Subcutaneous abdominal adipose tissue (tissue), 5 donors: Measurements from ENCODE around the gene CSTPP1.

Source experiments
- H3K27ac ChIP-seq: one replicate; pipeline ENCODE4 v1.7.0; 2013; ENCODE audit warnings: low read depth, mild to moderate bottlenecking, inconsistent platforms, low read length, moderate library complexity
- H3K27me3 ChIP-seq, 5 donors: one replicate each; pipeline ENCODE4 v1.7.0; 2013; ENCODE audit warnings: low read length in 5 of 5, inconsistent platforms in 1 of 5; ENCODE audit not compliant: control insufficient read depth in 5 of 5, insufficient read depth in 4 of 5
- H3K36me3 ChIP-seq, 5 donors: one replicate each; pipeline ENCODE4 v1.7.0; 2013; ENCODE audit warnings: low read length in 5 of 5; ENCODE audit not compliant: control insufficient read depth in 5 of 5, insufficient read depth in 5 of 5
- H3K4me1 ChIP-seq, 5 donors: one replicate each; pipeline ENCODE4 v1.7.0; 2013; ENCODE audit warnings: low read length in 5 of 5, mild to moderate bottlenecking in 3 of 5, moderate library complexity in 1 of 5; ENCODE audit not compliant: control insufficient read depth in 5 of 5, insufficient read depth in 5 of 5
- H3K4me3 ChIP-seq, 5 donors: one replicate each; pipeline ENCODE4 v1.7.0; 2013; ENCODE audit warnings: low read length in 5 of 5, low read depth in 1 of 5
- H3K9ac ChIP-seq, 5 donors: one replicate each; pipeline ENCODE4 v1.7.0; 2013; ENCODE audit warnings: low read length in 5 of 5, mild to moderate bottlenecking in 4 of 5, moderate library complexity in 3 of 5
- H3K9me3 ChIP-seq, 5 donors: one replicate each; pipeline ENCODE4 v1.7.0; 2013; ENCODE audit warnings: low read length in 5 of 5; ENCODE audit not compliant: control insufficient read depth in 5 of 5
- donor health status: healthy.
- donor health status: healthy.
- donor health status: healthy.
- donor health status: healthy.
- donor health status: healthy.

The CSTPP1 gene

DNA sequence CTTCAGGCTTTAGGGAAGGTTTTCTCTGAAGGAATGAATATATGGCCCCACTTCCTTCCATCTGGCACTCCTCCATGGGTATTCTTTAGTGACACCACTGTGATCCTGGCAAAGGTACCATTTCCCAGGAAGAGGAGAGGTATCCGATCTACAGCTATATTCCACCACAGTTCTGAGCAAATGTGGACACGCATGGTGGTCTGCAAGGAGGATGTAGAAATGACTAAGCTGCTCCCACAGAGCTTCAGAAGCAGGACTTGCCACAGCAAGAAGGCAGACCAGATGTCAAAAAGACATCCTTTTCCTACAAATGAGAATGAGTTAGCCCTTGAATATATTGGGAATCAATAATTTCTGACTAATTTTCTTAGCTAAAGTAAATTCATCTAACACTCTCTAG lies 194.6 kb downstream of the CSTPP1 start:
- H3K27ac ChIP-seq: no peak overlapping the region
- no peaks in the 10 kb centered on the region for H3K9me3 ChIP-seq
- no peak overlapping the region for H3K9ac ChIP-seq
- H3K27me3 ChIP-seq: no peaks in the 10 kb centered on the region
- no peaks in the 10 kb centered on the region for H3K4me1 ChIP-seq
- no peaks in the 10 kb centered on the region for H3K36me3 ChIP-seq
- H3K4me3 ChIP-seq: no peak overlapping the region

DNA sequence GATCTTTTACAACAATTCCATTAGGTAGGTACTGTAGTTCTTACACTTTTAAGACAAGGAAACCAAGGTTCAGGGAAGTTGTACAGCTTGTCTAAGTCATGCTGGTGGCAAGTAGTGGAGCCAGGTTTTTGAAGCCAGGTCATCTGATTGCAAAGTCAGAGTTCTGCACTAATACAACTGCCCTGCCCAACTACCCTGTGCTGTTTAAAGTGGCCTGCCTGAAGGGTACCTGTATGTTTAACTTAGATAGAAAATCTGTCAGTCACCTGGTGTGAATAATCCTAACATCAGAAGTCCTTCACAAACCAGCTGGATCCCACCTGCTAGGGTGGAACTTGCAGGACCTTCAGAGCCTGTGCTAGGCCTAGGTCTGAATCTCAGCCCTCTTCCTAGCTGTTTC lies 195.9 kb downstream of the CSTPP1 start:
- Histone ChIP-seq H3K9ac (no peak overlapping the region), H3K9me3 (no peaks in the 10 kb centered on the region), H3K4me3 (no peak overlapping the region), H3K27ac (no peak overlapping the region), H3K27me3 (no peaks in the 10 kb centered on the region), H3K4me1 (no peaks in the 10 kb centered on the region), H3K36me3 (peaks cover 0 to 5% (median under 1%) of the 10 kb centered on the region in 5 donors)

DNA sequence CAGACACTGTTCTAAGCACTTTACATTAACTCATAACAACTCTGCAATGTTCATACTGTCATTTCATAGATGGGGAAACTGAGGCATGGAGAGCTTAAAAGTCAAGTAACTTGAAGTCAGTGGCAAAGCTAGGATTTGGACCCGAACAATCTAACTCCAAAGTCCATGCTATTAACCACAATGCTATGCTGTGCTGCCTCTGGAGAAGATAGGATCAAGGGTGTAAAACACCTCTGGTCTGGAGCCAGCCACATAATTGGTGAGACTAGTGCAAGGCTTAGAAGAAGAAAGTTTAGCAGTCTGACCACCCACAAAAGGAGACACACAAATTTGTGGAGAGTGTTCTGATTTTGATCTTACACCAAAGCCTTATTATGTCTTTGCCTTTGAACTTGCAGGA lies 196.4 kb downstream of the CSTPP1 start:
- Histone ChIP-seq H3K9ac (no peak overlapping the region), H3K9me3 (no peaks in the 10 kb centered on the region), H3K27me3 (no peaks in the 10 kb centered on the region), H3K27ac (no peak overlapping the region), H3K4me3 (no peak overlapping the region), H3K36me3 (peaks cover 0 to 10% (median 3%) of the 10 kb centered on the region in 5 donors), H3K4me1 (no peaks in the 10 kb centered on the region)

DNA sequence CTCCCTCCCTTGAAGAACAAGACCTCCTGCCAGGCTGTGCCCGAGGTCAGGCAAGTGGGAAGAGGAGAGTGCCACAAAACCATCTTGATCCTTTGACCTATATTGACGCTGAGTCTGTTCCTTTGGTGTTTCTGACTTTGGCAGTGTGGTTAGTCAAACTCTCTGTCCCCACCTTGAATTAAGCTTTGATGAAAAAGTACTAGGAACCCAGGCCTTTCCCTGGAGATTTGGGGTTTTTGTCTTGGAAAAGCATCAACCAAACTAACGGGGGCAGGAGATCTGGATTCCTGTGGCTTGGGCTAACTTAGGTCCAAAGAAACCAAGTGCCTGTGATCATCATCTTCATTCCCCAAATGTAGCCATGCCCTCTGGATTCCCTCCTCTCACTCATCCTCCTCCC lies 199.8 kb downstream of the CSTPP1 start:
- no peak overlapping the region for H3K9ac ChIP-seq
- H3K4me3 ChIP-seq: no peak overlapping the region

DNA sequence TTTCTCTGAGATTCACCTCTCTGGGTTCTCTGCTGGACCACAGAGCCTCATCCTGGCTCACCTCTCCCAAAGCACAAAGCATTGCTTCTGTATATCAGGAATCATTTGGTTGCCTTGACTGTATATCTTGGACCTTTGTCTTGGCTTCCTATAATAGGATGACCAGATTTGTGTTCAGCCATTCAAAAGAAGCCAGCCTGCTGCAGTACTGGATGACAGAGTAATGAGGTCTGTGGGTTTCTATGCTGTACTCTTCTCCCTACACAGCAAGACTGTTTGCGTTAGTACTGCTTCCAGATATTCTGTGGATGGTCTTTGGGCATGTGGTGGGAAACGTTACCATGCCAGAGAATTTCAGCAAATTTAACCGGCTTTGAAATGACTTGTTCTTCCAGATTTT lies 200.4 kb downstream of the CSTPP1 start:
- Histone ChIP-seq H3K27me3 (no peaks in the 10 kb centered on the region), H3K9ac (no peak overlapping the region), H3K4me1 (no peaks in the 10 kb centered on the region), H3K36me3 (peaks cover 0 to 14% (median 4%) of the 10 kb centered on the region in 5 donors), H3K9me3 (no peaks in the 10 kb centered on the region), H3K27ac (no peak overlapping the region), H3K4me3 (no peak overlapping the region)

More for the DNA sequence above, 199.8 kb downstream of the CSTPP1 start:
- no peaks in the 10 kb centered on the region for H3K27me3 ChIP-seq
- no peaks in the 10 kb centered on the region for H3K9me3 ChIP-seq
- H3K4me1 ChIP-seq: no peaks in the 10 kb centered on the region
- H3K36me3 ChIP-seq: peaks cover 0 to 14% (median 4%) of the 10 kb centered on the region in 5 donors
- no peak overlapping the region for H3K27ac ChIP-seq

DNA sequence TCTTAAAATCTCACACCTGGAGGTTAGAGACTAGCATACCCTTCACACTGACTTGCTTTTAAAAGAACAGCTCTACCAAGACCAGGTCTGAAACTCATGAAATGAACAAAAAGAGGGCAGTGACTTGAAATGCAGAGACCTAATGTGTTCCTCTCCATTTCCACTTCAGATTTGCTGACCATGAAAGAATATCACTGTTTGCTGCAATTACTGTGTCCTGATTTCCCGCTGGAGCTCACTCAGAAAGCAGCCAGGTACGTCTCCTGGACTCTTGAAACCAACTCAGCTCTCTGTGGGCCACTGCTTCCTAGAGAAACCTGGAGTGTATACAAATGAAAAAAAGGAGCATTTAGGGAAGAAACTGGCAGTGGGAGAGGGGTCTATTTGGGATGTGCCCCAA lies 200.9 kb downstream of the CSTPP1 start:
- Histone ChIP-seq H3K9ac (no peak overlapping the region), H3K4me1 (no peaks in the 10 kb centered on the region)

DNA sequence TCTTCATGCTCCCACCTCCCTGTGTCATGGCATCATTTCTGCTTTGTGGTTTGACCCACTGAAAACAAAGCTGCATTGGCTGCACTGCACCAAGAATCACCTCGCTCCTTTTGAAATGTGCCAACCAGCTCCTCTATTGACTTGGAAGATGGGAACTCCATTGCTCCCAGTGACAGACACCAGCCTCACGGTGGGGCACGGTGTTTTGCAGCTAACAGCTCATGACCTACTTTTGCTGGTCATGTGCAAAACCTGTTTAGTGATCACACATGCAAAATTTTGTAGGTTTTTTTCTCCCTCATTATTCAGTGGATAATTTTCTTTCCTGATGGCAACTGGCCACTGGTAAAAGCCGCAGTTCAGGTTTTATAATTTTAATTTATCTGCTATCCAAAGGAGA lies 203.3 kb downstream of the CSTPP1 start:
- Histone ChIP-seq H3K9me3 (no peaks in the 10 kb centered on the region), H3K4me3 (no peak overlapping the region), H3K9ac (no peak overlapping the region), H3K27ac (no peak overlapping the region), H3K36me3 (peaks cover 0 to 14% (median 4%) of the 10 kb centered on the region in 5 donors), H3K4me1 (peaks cover 0 to 11% (median 0%) of the 10 kb centered on the region in 5 donors), H3K27me3 (no peaks in the 10 kb centered on the region)

More for the DNA sequence above, 200.9 kb downstream of the CSTPP1 start:
- H3K36me3 ChIP-seq: peaks cover 0 to 14% (median 4%) of the 10 kb centered on the region in 5 donors
- no peak overlapping the region for H3K27ac ChIP-seq
- no peaks in the 10 kb centered on the region for H3K27me3 ChIP-seq
- H3K4me3 ChIP-seq: no peak overlapping the region
- H3K9me3 ChIP-seq: no peaks in the 10 kb centered on the region

DNA sequence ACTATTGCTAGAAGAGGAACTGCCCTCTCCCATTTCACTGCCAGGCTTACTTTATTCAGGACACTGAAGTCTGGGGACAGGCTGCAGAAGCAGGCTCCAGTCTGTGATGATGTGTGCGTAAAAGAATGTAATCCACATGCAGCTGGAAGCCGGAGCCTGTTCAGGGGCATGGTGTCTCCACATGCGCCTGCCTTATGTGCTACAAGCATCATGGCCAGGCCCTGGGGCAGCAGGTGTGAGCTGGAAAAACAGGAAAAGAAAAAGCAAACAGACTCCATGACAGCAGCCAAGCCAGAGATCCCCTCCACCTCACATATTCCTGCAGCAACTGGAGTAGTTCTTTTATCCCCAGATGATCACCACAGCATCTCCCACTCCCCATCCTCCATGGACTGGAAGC lies 206.8 kb downstream of the CSTPP1 start:
- Histone ChIP-seq H3K9ac (no peak overlapping the region), H3K4me1 (peaks cover 0 to 11% (median 0%) of the 10 kb centered on the region in 5 donors), H3K4me3 (no peak overlapping the region), H3K27ac (no peak overlapping the region), H3K36me3 (peaks cover 0 to 4% (median 0%) of the 10 kb centered on the region in 5 donors), H3K27me3 (no peaks in the 10 kb centered on the region), H3K9me3 (no peaks in the 10 kb centered on the region)

DNA sequence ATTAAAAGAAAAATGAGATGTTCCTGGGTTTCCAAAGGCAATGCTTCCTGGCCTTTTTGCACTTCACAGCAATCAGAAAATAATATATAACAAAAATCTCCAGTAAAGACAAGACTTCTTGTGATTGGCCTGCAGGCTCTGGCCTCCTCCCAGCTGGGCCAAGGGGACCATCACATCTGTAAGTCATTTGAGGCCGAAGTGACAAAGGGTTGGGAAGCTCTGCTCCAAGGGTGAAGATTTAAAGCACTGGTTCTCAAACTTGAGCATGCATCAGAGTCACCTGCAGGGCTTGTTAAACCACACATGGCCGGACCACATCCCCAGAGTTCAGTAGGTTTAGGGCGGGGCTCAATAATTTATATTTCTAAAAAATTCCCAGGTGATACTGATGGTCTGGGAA lies 208.0 kb downstream of the CSTPP1 start:
- Histone ChIP-seq H3K4me1 (peaks cover 2 to 20% (median 11%) of the 10 kb centered on the region in 5 donors), H3K9ac (no peak overlapping the region), H3K4me3 (no peak overlapping the region), H3K36me3 (peaks cover 0 to 3% (median 0%) of the 10 kb centered on the region in 5 donors), H3K27me3 (no peaks in the 10 kb centered on the region), H3K27ac (no peak overlapping the region), H3K9me3 (no peaks in the 10 kb centered on the region)

DNA sequence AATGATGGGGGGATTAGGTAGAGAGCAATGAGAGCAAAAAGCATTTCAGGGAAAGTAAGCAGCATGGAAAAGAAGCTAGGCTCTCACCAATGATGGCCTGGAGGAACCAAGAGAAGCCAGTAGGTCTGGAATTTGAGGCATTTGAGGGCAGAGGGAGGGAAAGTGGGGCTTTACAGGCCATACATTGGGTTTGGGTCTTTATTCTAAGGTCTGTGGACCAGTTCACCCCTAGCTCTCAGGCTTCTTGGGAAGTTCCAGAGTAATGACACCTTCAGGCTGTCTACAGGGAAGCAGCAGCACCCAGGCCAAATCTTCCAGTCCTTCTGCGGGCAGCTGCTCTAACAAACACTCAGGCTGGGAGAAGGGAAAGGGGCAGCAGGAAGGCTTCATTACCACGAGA lies 210.7 kb downstream of the CSTPP1 start:
- Histone ChIP-seq H3K36me3 (no peaks in the 10 kb centered on the region), H3K4me3 (no peak overlapping the region), H3K27ac (no peak overlapping the region), H3K9ac (no peak overlapping the region), H3K27me3 (no peaks in the 10 kb centered on the region), H3K9me3 (no peaks in the 10 kb centered on the region), H3K4me1 (peaks cover 2 to 22% (median 16%) of the 10 kb centered on the region in 5 donors)

DNA sequence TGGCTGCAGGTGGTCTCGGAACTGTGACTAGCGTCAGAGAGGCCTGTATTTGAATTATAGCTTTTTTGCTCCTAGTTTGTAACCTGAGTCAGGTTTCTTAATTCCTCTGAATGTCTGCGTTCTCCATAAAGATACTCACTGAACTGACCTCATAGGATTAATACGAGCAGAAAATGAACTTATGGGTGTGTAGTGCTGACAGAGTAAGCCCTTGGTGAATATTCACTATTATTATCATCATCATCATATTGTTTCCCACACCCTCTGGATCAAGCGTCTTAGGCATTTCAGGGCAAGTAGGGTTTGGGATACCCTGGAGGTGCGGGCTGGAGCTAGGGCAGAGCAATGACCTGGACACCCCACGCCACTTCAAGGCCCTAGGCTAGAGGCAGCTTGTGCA lies 211.1 kb downstream of the CSTPP1 start:
- Histone ChIP-seq H3K27me3 (no peaks in the 10 kb centered on the region), H3K4me1 (peaks cover 3 to 23% (median 18%) of the 10 kb centered on the region in 5 donors), H3K36me3 (no peaks in the 10 kb centered on the region), H3K4me3 (no peak overlapping the region), H3K9ac (no peak overlapping the region), H3K27ac (no peak overlapping the region), H3K9me3 (no peaks in the 10 kb centered on the region)
